ENCODE measurements around the gene CEP170. TPM values are rescaled to one million over a fixed set of nuclear protein-coding genes. Genes with fewer than 3 reads are reported as not detected.
A peak's percentile ranks its signal among the peaks of the same experiment; 100 is the strongest.
"Not testable (repeated sequence)": the region's sequence is repeated elsewhere in the genome, so short reads cannot be mapped to it uniquely, and the experiment has no call there.

The CEP170 gene
- total and polyA plus RNA-seq, 10 of the 15 experiments (the other 5 are each of a cell fraction or from before 2014, with no cell fraction given) = 15.0 to 67.3 (median 40.2) TPM

- H3K9me3 ChIP-seq (replicated peaks; ENCODE audit: control insufficient read depth, insufficient read depth, low read length); H3K4me3 ChIP-seq; POLR2A ChIA-PET; BruUV-seq (replicated peaks); SMC1A ChIA-PET (ENCODE audit: uncharacterized antibody, unreplicated experiment); H3K79me2 ChIP-seq (ENCODE audit: control insufficient read depth, insufficient read depth, low read length); H4K20me1 ChIP-seq (ENCODE audit: control insufficient read depth, insufficient read depth); H3K4me2 ChIP-seq (ENCODE audit: control insufficient read depth, insufficient read depth); DNase-seq (ENCODE audit: low read depth, low spot score); in situ Hi-C loops (cut with MboI); CTCF ChIA-PET; H3K4me1 ChIP-seq (ENCODE audit: control insufficient read depth, insufficient read depth, low read length); H3K27ac ChIP-seq (ENCODE audit: control insufficient read depth, insufficient read depth); H3K9ac ChIP-seq (ENCODE audit: control insufficient read depth, insufficient read depth, low read length); intact Hi-C loops (cut with micrococcal nuclease; ENCODE audit: unreplicated experiment); H3K36me3 ChIP-seq (ENCODE audit: control insufficient read depth in 2 of 2, insufficient read depth in 2 of 2, low read length in 1 of 2); H3K27me3 ChIP-seq (replicated peaks in 1 of 2; ENCODE audit: control insufficient read depth in 2 of 2, insufficient read depth in 2 of 2, low read length in 1 of 2); RAD21 ChIA-PET (ENCODE audit: unreplicated experiment); H2AFZ ChIP-seq (ENCODE audit: control insufficient read depth, low read depth, low read length): not testable (repeated sequence)
- ATAC-seq (peak; percentile 24; the same call in 1 of the 3 replicates), FAIRE-seq (peak; percentile 35)
- WGBS (ENCODE audit: insufficient coverage, insufficient replicate concordance, low lambda C conversion rate, missing lambda C conversion rate) = 84% methylated on average over 4 of the region's 4 CpGs
Observed at GRCh38 chr1:243164911-243165310, 90.2 kb downstream of the CEP170 start.

DNA sequence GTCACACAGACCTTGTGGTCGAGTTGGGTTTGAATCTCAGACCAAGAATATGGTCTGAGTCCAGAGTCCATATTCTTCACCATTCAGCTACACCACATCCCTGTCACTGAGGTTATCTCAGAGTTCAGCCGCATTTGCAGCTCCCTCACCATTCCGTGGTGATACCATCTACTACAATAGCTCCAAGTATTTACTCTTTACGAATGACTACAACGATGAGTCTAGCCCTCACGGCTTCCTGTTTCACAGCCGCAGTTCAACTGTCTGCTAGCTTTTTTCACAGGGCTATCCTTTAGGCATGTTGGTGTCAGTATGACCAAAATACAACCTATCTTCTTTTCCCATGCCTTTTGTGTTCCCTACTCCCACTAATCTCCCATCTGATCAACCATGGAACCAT is 104.2 kb downstream of the CEP170 start:
- H2AFZ ChIP-seq (ENCODE audit: control insufficient read depth, low read depth, low read length); in situ Hi-C loops (cut with MboI); H4K20me1 ChIP-seq (ENCODE audit: control insufficient read depth, insufficient read depth); CTCF ChIA-PET; BruUV-seq (replicated peaks); H3K27me3 ChIP-seq (replicated peaks in 1 of 2; ENCODE audit: control insufficient read depth in 2 of 2, insufficient read depth in 2 of 2, low read length in 1 of 2); H3K27ac ChIP-seq (ENCODE audit: control insufficient read depth, insufficient read depth); FAIRE-seq; H3K36me3 ChIP-seq (ENCODE audit: control insufficient read depth in 2 of 2, insufficient read depth in 2 of 2, low read length in 1 of 2); POLR2A ChIA-PET; RAD21 ChIA-PET (ENCODE audit: unreplicated experiment); DNase-seq (ENCODE audit: low read depth, low spot score); H3K9me3 ChIP-seq (replicated peaks; ENCODE audit: control insufficient read depth, insufficient read depth, low read length); H3K4me1 ChIP-seq (ENCODE audit: control insufficient read depth, insufficient read depth, low read length); ATAC-seq; SMC1A ChIA-PET (ENCODE audit: uncharacterized antibody, unreplicated experiment); H3K4me3 ChIP-seq; H3K9ac ChIP-seq (ENCODE audit: control insufficient read depth, insufficient read depth, low read length); intact Hi-C loops (cut with micrococcal nuclease; ENCODE audit: unreplicated experiment); H3K79me2 ChIP-seq (ENCODE audit: control insufficient read depth, insufficient read depth, low read length); H3K4me2 ChIP-seq (ENCODE audit: control insufficient read depth, insufficient read depth): not testable (repeated sequence)
- 100% methylated on average over 6 of the region's 7 CpGs for WGBS (ENCODE audit: insufficient coverage, insufficient replicate concordance, low lambda C conversion rate, missing lambda C conversion rate)

- H3K27ac ChIP-seq (ENCODE audit: control insufficient read depth, insufficient read depth); FAIRE-seq; in situ Hi-C loops (cut with MboI); BruUV-seq (replicated peaks); RAD21 ChIA-PET (ENCODE audit: unreplicated experiment); POLR2A ChIA-PET; H3K27me3 ChIP-seq (replicated peaks in 1 of 2; ENCODE audit: control insufficient read depth in 2 of 2, insufficient read depth in 2 of 2, low read length in 1 of 2); H3K4me1 ChIP-seq (ENCODE audit: control insufficient read depth, insufficient read depth, low read length); CTCF ChIA-PET; H3K4me3 ChIP-seq; H2AFZ ChIP-seq (ENCODE audit: control insufficient read depth, low read depth, low read length); H3K36me3 ChIP-seq (ENCODE audit: control insufficient read depth in 2 of 2, insufficient read depth in 2 of 2, low read length in 1 of 2); ATAC-seq; H3K79me2 ChIP-seq (ENCODE audit: control insufficient read depth, insufficient read depth, low read length); SMC1A ChIA-PET (ENCODE audit: uncharacterized antibody, unreplicated experiment); H3K4me2 ChIP-seq (ENCODE audit: control insufficient read depth, insufficient read depth); H3K9me3 ChIP-seq (replicated peaks; ENCODE audit: control insufficient read depth, insufficient read depth, low read length); H3K9ac ChIP-seq (ENCODE audit: control insufficient read depth, insufficient read depth, low read length); DNase-seq (ENCODE audit: low read depth, low spot score); H4K20me1 ChIP-seq (ENCODE audit: control insufficient read depth, insufficient read depth): not testable (repeated sequence)
- intact Hi-C loops (cut with micrococcal nuclease; ENCODE audit: unreplicated experiment) = loop anchor here (10.0 kb wide), 1 partner anchor 176 kb away; no protein-coding TSS in a partner anchor
- WGBS (ENCODE audit: insufficient coverage, insufficient replicate concordance, low lambda C conversion rate, missing lambda C conversion rate) = 98% methylated on average over 4 of the region's 4 CpGs
Observed at GRCh38 chr1:243149120-243149519, 106.0 kb downstream of the CEP170 start.

DNA sequence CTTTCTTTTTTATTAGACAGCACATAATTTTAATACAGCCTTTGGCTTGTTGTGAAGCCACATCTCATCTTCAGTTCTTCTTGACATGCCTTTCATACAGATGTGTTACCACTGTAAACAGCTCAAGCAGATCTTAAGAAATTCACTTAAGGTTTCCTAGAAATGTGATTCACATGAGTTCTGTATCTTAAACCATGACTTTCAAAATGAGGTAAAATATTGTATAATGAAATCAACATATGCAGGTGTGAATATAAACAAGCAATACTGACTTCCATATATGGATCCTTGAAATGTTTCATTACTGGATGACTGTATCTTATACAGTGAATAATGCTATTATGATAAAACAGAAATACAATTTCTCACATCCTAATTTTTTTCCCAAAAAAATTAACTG is 107.7 kb downstream of the CEP170 start:
- RAD21 ChIA-PET (ENCODE audit: unreplicated experiment); H3K27me3 ChIP-seq (replicated peaks in 1 of 2; ENCODE audit: control insufficient read depth in 2 of 2, insufficient read depth in 2 of 2, low read length in 1 of 2); CTCF ChIA-PET; H3K9me3 ChIP-seq (replicated peaks; ENCODE audit: control insufficient read depth, insufficient read depth, low read length); H3K9ac ChIP-seq (ENCODE audit: control insufficient read depth, insufficient read depth, low read length); H3K4me3 ChIP-seq; BruUV-seq (replicated peaks); H3K4me1 ChIP-seq (ENCODE audit: control insufficient read depth, insufficient read depth, low read length); DNase-seq (ENCODE audit: low read depth, low spot score); H3K4me2 ChIP-seq (ENCODE audit: control insufficient read depth, insufficient read depth); POLR2A ChIA-PET; in situ Hi-C loops (cut with MboI); FAIRE-seq; H4K20me1 ChIP-seq (ENCODE audit: control insufficient read depth, insufficient read depth); SMC1A ChIA-PET (ENCODE audit: uncharacterized antibody, unreplicated experiment); H3K27ac ChIP-seq (ENCODE audit: control insufficient read depth, insufficient read depth); H3K79me2 ChIP-seq (ENCODE audit: control insufficient read depth, insufficient read depth, low read length); ATAC-seq; H3K36me3 ChIP-seq (ENCODE audit: control insufficient read depth in 2 of 2, insufficient read depth in 2 of 2, low read length in 1 of 2); H2AFZ ChIP-seq (ENCODE audit: control insufficient read depth, low read depth, low read length): not testable (repeated sequence)
- intact Hi-C loops (cut with micrococcal nuclease; ENCODE audit: unreplicated experiment) = loop anchor here (10.0 kb wide), 1 partner anchor 177 kb away; no protein-coding TSS in a partner anchor
